Measurements from ENCODE around the gene GABRG3. TPM values are rescaled to one million over a fixed set of nuclear protein-coding genes. Genes with fewer than 3 reads are reported as not detected.

GABRG3 gene
- polyA plus RNA-seq, 2 of the 4 experiments (the other 2 are of a cell fraction), result 0.08 to 0.18 TPM

DNA sequence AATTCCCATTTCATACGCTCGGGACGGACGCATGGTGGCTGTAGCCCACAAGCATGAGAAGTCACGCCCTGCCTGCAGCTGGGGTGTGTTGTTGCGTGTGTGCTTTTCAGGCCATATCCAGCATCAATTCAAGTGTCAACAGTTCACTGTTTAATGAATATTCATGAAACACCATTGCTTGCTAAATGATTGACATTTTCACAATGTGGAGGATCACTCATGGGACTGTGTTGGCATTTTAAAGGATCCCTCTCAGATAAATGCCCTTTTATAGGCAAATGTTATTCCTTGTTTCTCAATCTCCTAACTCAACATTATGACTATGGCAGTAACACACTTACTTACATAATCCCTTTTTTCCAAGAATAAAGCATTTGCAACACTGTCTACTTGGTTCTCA lies 511.3 kb downstream of the GABRG3 start:
- DNase-seq (ENCODE audit: low read depth in 1 of 2, low spot score in 1 of 2) (no peak), ATAC-seq (no peak), FAIRE-seq (no peak)
- 0 out of 3 replicates have a peak, but pooled peaks cover 8% of the 10 kb centered on the region for H3K9me3 ChIP-seq
- TF ChIP-seq JUN (IDR thresholded peaks at IDR 0.05) (no peak), CHD2 (IDR thresholded peaks at IDR 0.05; ENCODE audit: low read length, partially characterized antibody) (no peak), CHD4 (IDR thresholded peaks at IDR 0.05; ENCODE audit: borderline replicate concordance) (no peak), ZNF302 (CRISPR knock-in tag; IDR thresholded peaks at IDR 0.05) (no peak), HOXB13 (CRISPR knock-in tag; IDR thresholded peaks at IDR 0.05; ENCODE audit: low read depth) (no peak), ESRRA (IDR thresholded peaks at IDR 0.05; ENCODE audit: borderline replicate concordance, low read length) (no peak), RNF2 (IDR thresholded peaks at IDR 0.05; ENCODE audit: borderline replicate concordance, low read depth) (no peak), GATA3 (IDR thresholded peaks at IDR 0.05; ENCODE audit: borderline replicate concordance) (no peak), MAFK (IDR thresholded peaks at IDR 0.05; ENCODE audit: partially characterized antibody) (no peak), EHMT2 (IDR thresholded peaks at IDR 0.05; ENCODE audit: low read depth) (no peak), MAZ (IDR thresholded peaks at IDR 0.05; ENCODE audit: borderline replicate concordance, low read depth, low read length) (no peak), NPAS2 (CRISPR knock-in tag; IDR thresholded peaks at IDR 0.05; ENCODE audit: borderline replicate concordance) (no peak)
- TF ChIP-seq, protein P1, sequence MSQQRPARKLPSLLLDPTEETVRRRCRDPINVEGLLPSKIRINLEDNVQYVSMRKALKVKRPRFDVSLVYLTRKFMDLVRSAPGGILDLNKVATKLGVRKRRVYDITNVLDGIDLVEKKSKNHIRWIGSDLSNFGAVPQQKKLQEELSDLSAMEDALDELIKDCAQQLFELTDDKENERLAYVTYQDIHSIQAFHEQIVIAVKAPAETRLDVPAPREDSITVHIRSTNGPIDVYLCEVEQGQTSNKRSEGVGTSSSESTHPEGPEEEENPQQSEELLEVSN (IDR thresholded peaks at IDR 0.05; ENCODE audit: borderline replicate concordance, low read depth), result no peak
- TF ChIP-seq, protein P2, sequence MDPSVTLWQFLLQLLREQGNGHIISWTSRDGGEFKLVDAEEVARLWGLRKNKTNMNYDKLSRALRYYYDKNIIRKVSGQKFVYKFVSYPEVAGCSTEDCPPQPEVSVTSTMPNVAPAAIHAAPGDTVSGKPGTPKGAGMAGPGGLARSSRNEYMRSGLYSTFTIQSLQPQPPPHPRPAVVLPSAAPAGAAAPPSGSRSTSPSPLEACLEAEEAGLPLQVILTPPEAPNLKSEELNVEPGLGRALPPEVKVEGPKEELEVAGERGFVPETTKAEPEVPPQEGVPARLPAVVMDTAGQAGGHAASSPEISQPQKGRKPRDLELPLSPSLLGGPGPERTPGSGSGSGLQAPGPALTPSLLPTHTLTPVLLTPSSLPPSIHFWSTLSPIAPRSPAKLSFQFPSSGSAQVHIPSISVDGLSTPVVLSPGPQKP (IDR thresholded peaks at IDR 0.05; ENCODE audit: low read depth, low read length), result no peak
- POLR2A ChIA-PET, result no interaction called here
- no peak overlapping the region for H3K27ac ChIP-seq
- CTCF ChIA-PET, result interaction anchor here (1.0 to 1.3 kb wide), 2 partner anchors 17 to 25 kb away, joined by 3 read pairs; no protein-coding TSS in a partner anchor
- WGBS (ENCODE audit: missing lambda C conversion rate), result 68% methylated on average over 6 of the region's 6 CpGs
- H3K4me3 ChIP-seq, result no peak overlapping the region
- no peak overlapping the region for H3K4me2 ChIP-seq
- no peaks in the 10 kb centered on the region for H3K4me1 ChIP-seq

DNA sequence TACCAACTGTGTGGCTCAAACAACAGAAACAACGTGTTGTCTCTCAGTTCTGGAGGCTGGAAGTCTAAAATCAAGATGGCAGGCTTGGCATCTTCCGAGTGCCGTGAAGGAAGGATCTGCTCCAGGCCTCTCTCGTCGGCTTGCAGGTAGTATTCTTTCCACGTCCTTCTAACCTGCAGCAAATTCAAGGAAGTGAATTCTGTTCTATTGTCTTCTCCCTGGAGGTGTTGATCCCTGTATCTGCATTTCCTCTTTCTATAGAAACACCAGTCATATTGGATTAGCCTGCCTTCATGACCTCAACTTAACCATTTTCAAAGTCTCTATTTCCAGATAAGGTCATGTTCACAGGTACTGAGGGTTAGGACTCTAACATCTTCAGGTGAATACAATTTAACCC lies 512.1 kb downstream of the GABRG3 start:
- 0 out of 3 replicates have a peak, but pooled peaks cover 8% of the 10 kb centered on the region for H3K9me3 ChIP-seq
- 55% methylated on average over 6 of the region's 6 CpGs for WGBS (ENCODE audit: missing lambda C conversion rate)
- DNase-seq (ENCODE audit: low read depth in 1 of 2, low spot score in 1 of 2) (no peak), FAIRE-seq (no peak), ATAC-seq (no peak)
- ChIA-PET POLR2A (no interaction called here), CTCF (interaction anchor here (1.0 to 1.1 kb wide), 2 partner anchors 16 to 233 kb away, joined by 3 read pairs; no protein-coding TSS in a partner anchor)
- H3K4me1 ChIP-seq, result no peaks in the 10 kb centered on the region
- H3K27ac ChIP-seq, result no peak overlapping the region
- H3K4me2 ChIP-seq, result no peak overlapping the region
- no peak overlapping the region for H3K4me3 ChIP-seq
- no peak for TF ChIP-seq HEYL (CRISPR knock-in tag; IDR thresholded peaks at IDR 0.05)
- no peak for TF ChIP-seq POLR2AphosphoS2 (conservative IDR thresholded peaks at IDR 0.05; ENCODE audit: low read length)
- TF ChIP-seq, protein P3, sequence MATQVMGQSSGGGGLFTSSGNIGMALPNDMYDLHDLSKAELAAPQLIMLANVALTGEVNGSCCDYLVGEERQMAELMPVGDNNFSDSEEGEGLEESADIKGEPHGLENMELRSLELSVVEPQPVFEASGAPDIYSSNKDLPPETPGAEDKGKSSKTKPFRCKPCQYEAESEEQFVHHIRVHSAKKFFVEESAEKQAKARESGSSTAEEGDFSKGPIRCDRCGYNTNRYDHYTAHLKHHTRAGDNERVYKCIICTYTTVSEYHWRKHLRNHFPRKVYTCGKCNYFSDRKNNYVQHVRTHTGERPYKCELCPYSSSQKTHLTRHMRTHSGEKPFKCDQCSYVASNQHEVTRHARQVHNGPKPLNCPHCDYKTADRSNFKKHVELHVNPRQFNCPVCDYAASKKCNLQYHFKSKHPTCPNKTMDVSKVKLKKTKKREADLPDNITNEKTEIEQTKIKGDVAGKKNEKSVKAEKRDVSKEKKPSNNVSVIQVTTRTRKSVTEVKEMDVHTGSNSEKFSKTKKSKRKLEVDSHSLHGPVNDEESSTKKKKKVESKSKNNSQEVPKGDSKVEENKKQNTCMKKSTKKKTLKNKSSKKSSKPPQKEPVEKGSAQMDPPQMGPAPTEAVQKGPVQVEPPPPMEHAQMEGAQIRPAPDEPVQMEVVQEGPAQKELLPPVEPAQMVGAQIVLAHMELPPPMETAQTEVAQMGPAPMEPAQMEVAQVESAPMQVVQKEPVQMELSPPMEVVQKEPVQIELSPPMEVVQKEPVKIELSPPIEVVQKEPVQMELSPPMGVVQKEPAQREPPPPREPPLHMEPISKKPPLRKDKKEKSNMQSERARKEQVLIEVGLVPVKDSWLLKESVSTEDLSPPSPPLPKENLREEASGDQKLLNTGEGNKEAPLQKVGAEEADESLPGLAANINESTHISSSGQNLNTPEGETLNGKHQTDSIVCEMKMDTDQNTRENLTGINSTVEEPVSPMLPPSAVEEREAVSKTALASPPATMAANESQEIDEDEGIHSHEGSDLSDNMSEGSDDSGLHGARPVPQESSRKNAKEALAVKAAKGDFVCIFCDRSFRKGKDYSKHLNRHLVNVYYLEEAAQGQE (IDR thresholded peaks at IDR 0.05), result no peak
- TF ChIP-seq POLR2A (IDR thresholded peaks at IDR 0.05; ENCODE audit: low read length), result no peak

DNA sequence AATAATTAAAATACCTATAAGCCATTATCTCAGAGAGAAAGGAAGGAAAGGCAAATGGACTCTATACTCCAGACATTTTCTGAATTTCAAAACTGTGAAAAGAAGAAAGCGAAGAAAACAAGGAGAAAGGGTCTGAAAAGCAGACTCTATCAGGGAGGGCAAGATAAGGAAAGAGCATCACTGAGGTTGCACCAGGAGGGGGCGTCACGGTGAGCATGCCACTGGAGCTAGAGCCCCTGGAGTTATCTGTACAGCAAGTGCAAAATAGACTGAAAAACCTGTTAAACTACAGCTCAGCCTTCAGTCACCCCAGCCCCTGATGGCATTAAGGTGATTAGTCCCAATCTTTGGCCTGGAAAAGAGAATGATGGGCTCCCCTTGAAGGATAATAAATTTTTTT lies 514.3 kb downstream of the GABRG3 start:
- Histone ChIP-seq H3K9me3 (0 out of 3 replicates have a peak, but pooled peaks cover 8% of the 10 kb centered on the region), H3K27ac (no peak overlapping the region), H3K4me3 (no peak overlapping the region), H3K4me1 (no peaks in the 10 kb centered on the region), H3K4me2 (no peak overlapping the region)
- ChIA-PET CTCF (no interaction called here), POLR2A (no interaction called here)
- DNase-seq (ENCODE audit: low read depth in 1 of 2, low spot score in 1 of 2) (no peak), FAIRE-seq (no peak), ATAC-seq (no peak)
- TF ChIP-seq KDM1A (IDR thresholded peaks at IDR 0.05; ENCODE audit: low read depth), result no peak
- TF ChIP-seq CBX8 (IDR thresholded peaks at IDR 0.05), result no peak
- no peak for TF ChIP-seq RFX5 (IDR thresholded peaks at IDR 0.05)
- TF ChIP-seq, protein P4, sequence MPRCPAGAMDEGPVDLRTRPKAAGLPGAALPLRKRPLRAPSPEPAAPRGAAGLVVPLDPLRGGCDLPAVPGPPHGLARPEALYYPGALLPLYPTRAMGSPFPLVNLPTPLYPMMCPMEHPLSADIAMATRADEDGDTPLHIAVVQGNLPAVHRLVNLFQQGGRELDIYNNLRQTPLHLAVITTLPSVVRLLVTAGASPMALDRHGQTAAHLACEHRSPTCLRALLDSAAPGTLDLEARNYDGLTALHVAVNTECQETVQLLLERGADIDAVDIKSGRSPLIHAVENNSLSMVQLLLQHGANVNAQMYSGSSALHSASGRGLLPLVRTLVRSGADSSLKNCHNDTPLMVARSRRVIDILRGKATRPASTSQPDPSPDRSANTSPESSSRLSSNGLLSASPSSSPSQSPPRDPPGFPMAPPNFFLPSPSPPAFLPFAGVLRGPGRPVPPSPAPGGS (IDR thresholded peaks at IDR 0.05), result no peak
- TF ChIP-seq FOSL2 (IDR thresholded peaks at IDR 0.05), result no peak
- no peak for TF ChIP-seq FOSL2 (CRISPR knock-in tag; IDR thresholded peaks at IDR 0.05)
- no peak for TF ChIP-seq ZSCAN20 (CRISPR knock-in tag; IDR thresholded peaks at IDR 0.05)
- TF ChIP-seq SREBF2 (IDR thresholded peaks at IDR 0.05), result no peak
- 18% methylated on average over 3 of the region's 3 CpGs for WGBS (ENCODE audit: missing lambda C conversion rate)
